OCI-LY7 (cell line): Measurements from ENCODE around the gene PPIL1. TPM values are rescaled to one million over a fixed set of nuclear protein-coding genes. Genes with fewer than 3 reads are reported as not detected.

Experiments used
- BruUV-seq: library from RNA; stranded (reverse); fragments of 400-500 nt; replicated peaks from 2 replicates; lab custom pipeline; 2021; lab: Mats Ljungman, UMichigan
- CTCF ChIA-PET: fragments of 300-600 bp; sonication (Branson Sonifier 250); formaldehyde crosslinking; loops from one replicate; lab custom pipeline; 2022; ENCODE audit warnings: antibody characterized with exemption; ENCODE audit not compliant: unreplicated experiment; lab: Charles Lee
- POLR2A ChIA-PET: fragments of 300-600 bp; sonication (Branson Sonifier 250); formaldehyde crosslinking; loops from one replicate; lab custom pipeline; 2022; ENCODE audit warnings: antibody characterized with exemption; lab: Charles Lee
- DNase-seq: peaks from one replicate; pipeline ENCODE4 v3.0.0-alpha.2; 2015; ENCODE audit warnings: low spot score
- H2AFZ ChIP-seq: fragments of 200-600 bp; sonication (generic), shearing (Covaris generic); 2 replicates; pipeline ENCODE4 v1.6.1; 2014; ENCODE audit warnings: mild to moderate bottlenecking, antibody characterized with exemption, low read length, moderate library complexity
- H3K27ac ChIP-seq: fragments of 200-600 bp; sonication (generic); 2 replicates; pipeline ENCODE4 v1.5.1; 2014; ENCODE audit warnings: mixed run types, low read depth, mild to moderate bottlenecking, moderate library complexity, low read length, inconsistent platforms; ENCODE audit not compliant: poor library complexity, severe bottlenecking
- H3K36me3 ChIP-seq: fragments of 200-600 bp; sonication (generic); 2 replicates; pipeline ENCODE4 v1.6.1; 2014; ENCODE audit warnings: mild to moderate bottlenecking, antibody characterized with exemption, low read length, moderate library complexity, mixed read lengths; ENCODE audit not compliant: insufficient read depth
- H3K4me1 ChIP-seq: fragments of 200-600 bp; sonication (generic); 2 replicates; pipeline ENCODE4 v1.5.1; 2014; ENCODE audit warnings: mild to moderate bottlenecking, low read length; ENCODE audit not compliant: insufficient read depth, poor library complexity, severe bottlenecking
- H3K4me2 ChIP-seq: fragments of 200-600 bp; sonication (generic); 2 replicates; pipeline ENCODE4 v1.6.1; 2014; ENCODE audit warnings: mild to moderate bottlenecking, low read length
- H3K4me3 ChIP-seq: fragments of 200-600 bp; sonication (generic); 2 replicates; pipeline ENCODE4 v1.5.1; 2014; ENCODE audit warnings: mild to moderate bottlenecking, low read depth, low read length; ENCODE audit not compliant: poor library complexity, severe bottlenecking
- H3K79me2 ChIP-seq: fragments of 200-600 bp; sonication (generic); 2 replicates; pipeline ENCODE4 v1.6.1; 2016; ENCODE audit warnings: low read depth, mild to moderate bottlenecking, low read length, moderate library complexity, mixed read lengths; ENCODE audit not compliant: insufficient read depth
- H3K9me2 ChIP-seq: fragments of 200-600 bp; sonication (generic); 2 replicates; pipeline ENCODE4 v1.6.1; 2016; ENCODE audit warnings: mild to moderate bottlenecking, low read length, mixed read lengths; ENCODE audit not compliant: insufficient read depth
- H3K9me3 ChIP-seq: fragments of 200-600 bp; sonication (generic); 2 replicates; pipeline ENCODE4 v1.6.1; 2014; ENCODE audit warnings: mild to moderate bottlenecking, mixed run types, low read length, mixed read lengths
- H4K20me1 ChIP-seq: fragments of 200-600 bp; sonication (generic); 2 replicates; pipeline ENCODE4 v1.6.1; 2014; ENCODE audit warnings: mild to moderate bottlenecking, antibody characterized with exemption, low read length, moderate library complexity, mixed read lengths; ENCODE audit not compliant: insufficient read depth
- CTCF ChIP-seq: fragments of 200-600 bp; sonication (generic); conservative IDR thresholded peaks from 2 replicates; pipeline ENCODE4 v1.5.1; 2014; ENCODE audit warnings: mild to moderate bottlenecking, antibody characterized with exemption, low read length, moderate library complexity, mixed read lengths
- EZH2phosphoT487 ChIP-seq: fragments of 200-600 bp; sonication (generic); IDR thresholded peaks from 2 replicates; pipeline ENCODE4 v1.6.1; 2018; ENCODE audit warnings: low read depth, borderline replicate concordance, mild to moderate bottlenecking, mixed run types, antibody characterized with exemption, low read length, moderate library complexity, mixed read lengths
- intact Hi-C: fragments of 100-400 bp; cut with micrococcal nuclease; formaldehyde crosslinking; loops from one replicate; pipeline ENCODE4 v1.10.0; 2022; ENCODE audit not compliant: unreplicated experiment
- total RNA-seq, 2 experiments: library from RNA; depleted of rRNA in 1 of 2; stranded (reverse); fragments of >200 nt in 1 of 2; shearing (Covaris generic) in 1 of 2; gene quantifications; 2 replicates each; pipeline ENCODE4 v1.2.3, GENCODE V29; 2014 to 2022

The PPIL1 gene
- total RNA-seq, 2 experiments from 2014 or later: 38.9 to 40.0 TPM

GRCh38 chr6:36908747-36909146 is 34.1 kb upstream of the PPIL1 start:
- Histone ChIP-seq H3K4me3 (no peak overlapping the region), H3K27ac (no peak overlapping the region), H3K4me2 (no peak overlapping the region), H3K4me1 (no peaks in the 10 kb centered on the region), H3K9me2 (no peaks in the 10 kb centered on the region), H3K9me3 (no peaks in the 10 kb centered on the region), H3K36me3 (peaks cover 21% of the 10 kb centered on the region), H3K79me2 (no peaks in the 10 kb centered on the region), H2AFZ (no peak overlapping the region), H4K20me1 (no peaks in the 10 kb centered on the region)
- intact Hi-C loops: no loop called here
- BruUV-seq: no TSS peak
- TF ChIP-seq EZH2phosphoT487 (no peak), CTCF (no peak)
- DNase-seq: no peak
- ChIA-PET CTCF (no interaction called here), POLR2A (no interaction called here)

- H4K20me1 ChIP-seq: no peaks in the 10 kb centered on the region
- H3K27ac ChIP-seq: no peak overlapping the region
- H2AFZ ChIP-seq: no peak overlapping the region
- TF ChIP-seq EZH2phosphoT487 (no peak), CTCF (no peak)
- no peak for DNase-seq
- H3K4me3 ChIP-seq: no peak overlapping the region
- H3K79me2 ChIP-seq: no peaks in the 10 kb centered on the region
- ChIA-PET POLR2A (interaction anchor here (0.6 kb wide), 1 partner anchor 11 kb away, joined by 3 read pairs; no protein-coding TSS in a partner anchor), CTCF (no interaction called here)
- no TSS peak for BruUV-seq
- H3K9me2 ChIP-seq: no peaks in the 10 kb centered on the region
- H3K9me3 ChIP-seq: no peaks in the 10 kb centered on the region
- H3K4me2 ChIP-seq: no peak overlapping the region
- H3K36me3 ChIP-seq: peaks cover 27% of the 10 kb centered on the region
- intact Hi-C loops: no loop called here
- no peaks in the 10 kb centered on the region for H3K4me1 ChIP-seq
These were observed 33.2 kb upstream of the PPIL1 start for GRCh38 chr6:36907781-36908180.

GRCh38 chr6:36906539-36907325 is 32.1 kb upstream of the PPIL1 start:
- intact Hi-C loops: no loop called here
- Histone ChIP-seq H3K9me3 (no peaks in the 10 kb centered on the region), H3K9me2 (no peaks in the 10 kb centered on the region), H3K27ac (no peak overlapping the region), H3K79me2 (no peaks in the 10 kb centered on the region), H3K4me3 (no peak overlapping the region), H2AFZ (no peak overlapping the region), H3K4me2 (no peak overlapping the region), H3K36me3 (peaks cover 37% of the 10 kb centered on the region), H4K20me1 (no peaks in the 10 kb centered on the region), H3K4me1 (no peaks in the 10 kb centered on the region)
- no peak for TF ChIP-seq CTCF
- TF ChIP-seq EZH2phosphoT487: no peak
- CTCF ChIA-PET: no interaction called here
- DNase-seq: no peak
- no TSS peak for BruUV-seq
- POLR2A ChIA-PET: interaction anchor here (0.6 kb wide), 1 partner anchor 18 kb away, joined by 5 read pairs; no protein-coding TSS in a partner anchor
